Esophagus squamous epithelium (tissue), 5 donors: ENCODE results near the gene MORF4L2. TPM values are rescaled to one million over a fixed set of nuclear protein-coding genes. Genes with fewer than 3 reads are reported as not detected.

ENCODE experiments used
- DNase-seq: peaks from one replicate; lab custom pipeline; 2025; lab: John Stamatoyannopoulos, UW
- H3K27ac ChIP-seq, 4 donors: fragments of 200-600 bp; sonication (generic); one replicate each; pipeline ENCODE4 v1.5.1; 2016 to 2019; ENCODE audit warnings: mild to moderate bottlenecking in 1 of 4
- H3K27me3 ChIP-seq, 4 donors: fragments of 200-600 bp; sonication (generic); 1 replicate in 3 of 4; 2 replicates in 1 of 4; pipeline versions ENCODE4 v1.5.1 to v1.6.0; 2017 to 2021; ENCODE audit warnings: antibody characterized with exemption in 1 of 4
- H3K36me3 ChIP-seq, 3 donors: fragments of 200-600 bp; sonication (generic); one replicate each; pipeline ENCODE4 v1.5.1; 2016 to 2019
- H3K4me1 ChIP-seq, 3 donors: fragments of 200-600 bp; sonication (generic); one replicate each; pipeline ENCODE4 v1.5.1; 2017 to 2019
- H3K4me3 ChIP-seq, 4 donors: fragments of 200-600 bp; sonication (generic); 1 replicate in 3 of 4; 2 replicates in 1 of 4; pipeline ENCODE4 v1.5.1; 2016 to 2019; ENCODE audit warnings: mild to moderate bottlenecking in 2 of 4, moderate library complexity in 1 of 4
- H3K9me3 ChIP-seq, 3 donors: fragments of 200-600 bp; sonication (generic); one replicate each; pipeline ENCODE4 v1.5.1; 2016 to 2019
- POLR2A ChIP-seq, 4 donors: fragments of 450-650 bp; IDR thresholded peaks; one replicate each; pipeline ENCODE4 v1.6.1; 2017; ENCODE audit warnings: antibody characterized with exemption in 4 of 4, mild to moderate bottlenecking in 4 of 4, moderate library complexity in 3 of 4
- WGBS, 2 donors: methylation state at CpG; one replicate each; pipeline ENCODE4 v1.1.5; 2018; 5-methylcytosine and 5-hydroxymethylcytosine counted together
- intact Hi-C: fragments of 100-400 bp; cut with DNase I; formaldehyde crosslinking; loops from one replicate; pipeline ENCODE4 v1.15.0; 2022
- total RNA-seq, 4 donors: library from RNA; depleted of rRNA; stranded (reverse); fragments of >200 nt; gene quantifications; one replicate each; pipeline ENCODE4 v1.1.0, GENCODE V29; 2016
- TF ChIP-seq, protein P1 (sequence below), 6 experiments: fragments of 450-650 bp in 4 of 6; fragments of 200-600 bp in 2 of 6; sonication (generic) in 2 of 6; IDR thresholded peaks; one replicate each; pipeline ENCODE4 v1.5.1; 2016 to 2019; ENCODE audit warnings: antibody characterized with exemption in 6 of 6, mild to moderate bottlenecking in 4 of 6, moderate library complexity in 4 of 6
- donor health status: DM: yes; HTN: yes; CAD: no.

Gene MORF4L2
- total RNA-seq, 4 donors from 2014 or later, result 189 to 240 (median 235) TPM

GRCh38 chrX:103630171-103630511, 56.4 kb downstream of the MORF4L2 start:
- H3K27ac ChIP-seq, result peak overlapping the region; percentile 82 to 94 (median 89)
- intact Hi-C loops, result no loop called here
- no peak for DNase-seq
- H3K4me1 ChIP-seq, result peaks cover 0 to 18% (median 0%) of the 10 kb centered on the region in 3 donors
- TF ChIP-seq, protein P1, sequence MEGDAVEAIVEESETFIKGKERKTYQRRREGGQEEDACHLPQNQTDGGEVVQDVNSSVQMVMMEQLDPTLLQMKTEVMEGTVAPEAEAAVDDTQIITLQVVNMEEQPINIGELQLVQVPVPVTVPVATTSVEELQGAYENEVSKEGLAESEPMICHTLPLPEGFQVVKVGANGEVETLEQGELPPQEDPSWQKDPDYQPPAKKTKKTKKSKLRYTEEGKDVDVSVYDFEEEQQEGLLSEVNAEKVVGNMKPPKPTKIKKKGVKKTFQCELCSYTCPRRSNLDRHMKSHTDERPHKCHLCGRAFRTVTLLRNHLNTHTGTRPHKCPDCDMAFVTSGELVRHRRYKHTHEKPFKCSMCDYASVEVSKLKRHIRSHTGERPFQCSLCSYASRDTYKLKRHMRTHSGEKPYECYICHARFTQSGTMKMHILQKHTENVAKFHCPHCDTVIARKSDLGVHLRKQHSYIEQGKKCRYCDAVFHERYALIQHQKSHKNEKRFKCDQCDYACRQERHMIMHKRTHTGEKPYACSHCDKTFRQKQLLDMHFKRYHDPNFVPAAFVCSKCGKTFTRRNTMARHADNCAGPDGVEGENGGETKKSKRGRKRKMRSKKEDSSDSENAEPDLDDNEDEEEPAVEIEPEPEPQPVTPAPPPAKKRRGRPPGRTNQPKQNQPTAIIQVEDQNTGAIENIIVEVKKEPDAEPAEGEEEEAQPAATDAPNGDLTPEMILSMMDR (IDR thresholded peaks at IDR 0.05), result peak in 1 of 6 experiments; percentile 24
- TF ChIP-seq POLR2A (IDR thresholded peaks at IDR 0.05), result no peak
- 17 to 56% methylated on average over 6 of the region's 6 CpGs for WGBS, 2 donors
- H3K27me3 ChIP-seq, result no peaks in the 10 kb centered on the region
- H3K4me3 ChIP-seq, result peak overlapping the region; percentile 47 to 74 (median 67)
- H3K36me3 ChIP-seq, result no peaks in the 10 kb centered on the region
- H3K9me3 ChIP-seq, result no peaks in the 10 kb centered on the region

- no peaks in the 10 kb centered on the region for H3K9me3 ChIP-seq
- peak overlapping the region; percentile 82 to 94 (median 89) for H3K27ac ChIP-seq
- peak overlapping the region; percentile 47 to 74 (median 67) for H3K4me3 ChIP-seq
- peaks cover 0 to 18% (median 0%) of the 10 kb centered on the region in 3 donors for H3K4me1 ChIP-seq
- H3K27me3 ChIP-seq, result no peaks in the 10 kb centered on the region
- intact Hi-C loops, result no loop called here
- no peak for TF ChIP-seq POLR2A (IDR thresholded peaks at IDR 0.05)
- TF ChIP-seq, protein P1 (IDR thresholded peaks at IDR 0.05), result peak in 2 of 6 experiments; percentile 11 to 28
- no peaks in the 10 kb centered on the region for H3K36me3 ChIP-seq
- WGBS, 2 donors, result 0 to 37% methylated on average over 5 to 35 of the region's 49 CpGs
- no peak for DNase-seq
These were observed 57.0 kb downstream of the MORF4L2 start for GRCh38 chrX:103629318-103630170.

DNA sequence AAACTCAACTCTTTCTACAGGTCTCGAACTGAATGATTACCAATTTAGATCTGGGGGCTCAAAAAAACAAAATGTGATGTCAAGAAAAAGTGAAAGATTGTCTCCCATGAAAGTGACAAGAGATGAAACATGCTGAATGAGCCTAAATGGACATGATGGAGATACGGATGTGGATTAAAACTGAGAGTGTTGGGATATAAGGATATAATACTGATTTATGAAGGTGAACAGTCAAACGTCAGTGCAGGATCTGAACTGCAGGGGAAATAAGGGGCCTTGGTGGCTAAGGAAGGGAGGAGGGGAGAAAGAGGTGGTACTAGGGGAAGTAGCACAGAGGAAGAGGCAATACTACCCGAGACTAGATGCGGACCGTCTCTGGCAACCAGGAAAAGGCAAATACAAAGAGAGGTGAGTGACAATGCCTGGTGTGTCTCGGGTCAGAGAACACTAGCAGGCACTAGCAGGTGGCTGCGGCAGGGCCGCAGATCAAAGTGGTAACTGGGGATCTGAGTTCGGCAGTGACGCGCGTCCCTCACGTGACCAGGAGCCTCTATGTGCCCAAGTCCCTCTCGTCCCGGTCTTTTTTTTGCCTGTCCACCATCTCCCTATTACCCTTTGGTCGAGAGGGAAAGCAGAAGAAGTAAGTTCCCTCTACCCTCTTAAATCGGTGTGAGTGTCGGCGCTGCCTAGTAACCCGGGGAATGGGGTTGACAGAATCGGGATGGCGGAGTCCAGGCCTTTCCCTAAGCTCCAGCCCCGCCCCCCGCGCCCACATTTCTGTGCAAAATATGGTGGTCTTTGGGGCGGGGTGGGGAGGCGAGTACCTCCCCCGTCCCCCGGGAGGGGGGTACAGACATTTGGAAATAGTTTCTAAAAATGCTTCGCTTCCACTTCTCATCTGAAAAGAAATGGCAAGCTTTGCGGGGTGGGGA, 57.8 kb downstream of the MORF4L2 start, which contains the start of gene TCEAL1:
Gene TCEAL1, plus strand, starts transcription at position 590 of the 932 bp plus-strand sequence. CDS start 942 bp downstream, outside the sequence.
- H3K36me3 ChIP-seq, result no peaks in the 10 kb centered on the region
- peaks cover 0 to 18% (median 0%) of the 10 kb centered on the region in 3 donors for H3K4me1 ChIP-seq
- peak within 1 kb of the TSS; percentile 82 to 94 (median 89) for H3K27ac ChIP-seq
- H3K27me3 ChIP-seq, result no peaks in the 10 kb centered on the region
- intact Hi-C loops, result no loop called here
- no peak for DNase-seq
- 4 to 29% methylated on average over 16 to 26 of the region's 32 CpGs for WGBS, 2 donors
- TF ChIP-seq, protein P1 (IDR thresholded peaks at IDR 0.05), result no peak
- peak in 1 of 4 donors; percentile 38 for TF ChIP-seq POLR2A (IDR thresholded peaks at IDR 0.05)
- peak within 1 kb of the TSS; percentile 47 to 74 (median 67) for H3K4me3 ChIP-seq
- no peaks in the 10 kb centered on the region for H3K9me3 ChIP-seq

GRCh38 chrX:103626855-103627254, 59.6 kb downstream of the MORF4L2 start:
- no peak for DNase-seq
- H3K4me1 ChIP-seq, result peaks cover 0 to 18% (median 0%) of the 10 kb centered on the region in 3 donors
- intact Hi-C loops, result no loop called here
- no peak overlapping the region for H3K4me3 ChIP-seq
- H3K36me3 ChIP-seq, result no peaks in the 10 kb centered on the region
- no peak for TF ChIP-seq POLR2A (IDR thresholded peaks at IDR 0.05)
- TF ChIP-seq, protein P1 (IDR thresholded peaks at IDR 0.05), result no peak
- no peaks in the 10 kb centered on the region for H3K27me3 ChIP-seq
- no peaks in the 10 kb centered on the region for H3K9me3 ChIP-seq
- peak overlapping the region in 2 of 4 donors; percentile 91 to 94 for H3K27ac ChIP-seq

Other genes starting within 250 kb of the MORF4L2 start
- 10 to 100 TPM in 1 of 4 donors, 1 to 10 TPM in 1, under 1 TPM in 2; 0.15 to 14.1 (median 1.0) TPM for gene RAB40A, start 167.2 kb downstream of the MORF4L2 start, total RNA-seq
- 100 to 1,000 TPM in 1 of 4 donors, 10 to 100 TPM in 2, 1 to 10 TPM in 1; 9.8 to 143 (median 36.8) TPM for gene TCEAL4, start 101.2 kb downstream of the MORF4L2 start, total RNA-seq
- 10 to 100 TPM in 2 of 4 donors, 1 to 10 TPM in 2; 2.8 to 38.3 (median 11.3) TPM for gene TCEAL3, start 78.7 kb downstream of the MORF4L2 start, total RNA-seq
- 10 to 100 TPM; 10.9 to 89.6 (median 25.7) TPM for gene TCEAL1, start 57.7 kb downstream of the MORF4L2 start, total RNA-seq
- not detected for gene TMEM31, start 24.2 kb upstream of the MORF4L2 start, total RNA-seq
- 1 to 10 TPM in 2 of 4 donors, under 1 TPM in 2; 0.19 to 6.2 (median 3.1) TPM for gene PLP1, start 90.1 kb upstream of the MORF4L2 start, total RNA-seq
- gene RAB9B, start 145.6 kb upstream of the MORF4L2 start, total RNA-seq, result 1 to 10 TPM in 1 of 4 donors, under 1 TPM in 2, not detected in 1; 0.23 to 3.8 (median 0.35) TPM